NCI-H2196 (cell line): Measurements from ENCODE around the gene ADPRHL1.
"Not testable (repeated sequence)": the region's sequence is repeated elsewhere in the genome, so short reads cannot be mapped to it uniquely, and the experiment has no call there.

Experiments used
- DNase-seq: peaks from one replicate; lab custom pipeline; 2025; ENCODE audit not compliant: unreplicated experiment; lab: John Stamatoyannopoulos, UW

Gene ADPRHL1

GRCh38 chr13:113373811-113374485 is 79.3 kb downstream of the ADPRHL1 start:
- DNase-seq: no peak

GRCh38 chr13:113371701-113372100 is 81.6 kb downstream of the ADPRHL1 start:
- DNase-seq: not testable (repeated sequence)

- DNase-seq: no peak
These were observed 82.2 kb downstream of the ADPRHL1 start for GRCh38 chr13:113371061-113371460.

- no peak for DNase-seq
These were observed 83.4 kb downstream of the ADPRHL1 start for GRCh38 chr13:113369881-113370280.

- no peak for DNase-seq
These were observed 84.1 kb downstream of the ADPRHL1 start for GRCh38 chr13:113369189-113369588.

GRCh38 chr13:113368353-113368752 is 84.9 kb downstream of the ADPRHL1 start:
- not testable (repeated sequence) for DNase-seq

GRCh38 chr13:113367771-113368170 is 85.5 kb downstream of the ADPRHL1 start:
- DNase-seq: no peak

- DNase-seq: no peak
These were observed 86.2 kb downstream of the ADPRHL1 start for GRCh38 chr13:113367020-113367560.

GRCh38 chr13:113365971-113366588 is 87.2 kb downstream of the ADPRHL1 start:
- DNase-seq: no peak

- no peak for DNase-seq
These were observed 87.7 kb downstream of the ADPRHL1 start for GRCh38 chr13:113365583-113365970.

- DNase-seq: no peak
These were observed 88.2 kb downstream of the ADPRHL1 start for GRCh38 chr13:113364901-113365582.

- DNase-seq: no peak
These were observed 88.9 kb downstream of the ADPRHL1 start for GRCh38 chr13:113364311-113364889.

GRCh38 chr13:113361406-113361805 is 91.9 kb downstream of the ADPRHL1 start:
- no peak for DNase-seq

- DNase-seq: no peak
These were observed 92.8 kb downstream of the ADPRHL1 start for GRCh38 chr13:113360446-113360845.

GRCh38 chr13:113359571-113359970 is 93.7 kb downstream of the ADPRHL1 start:
- no peak for DNase-seq

- DNase-seq: no peak
These were observed 94.6 kb downstream of the ADPRHL1 start for GRCh38 chr13:113358653-113359190.

GRCh38 chr13:113357529-113357928 is 95.8 kb downstream of the ADPRHL1 start:
- DNase-seq: no peak

- no peak for DNase-seq
These were observed 96.7 kb downstream of the ADPRHL1 start for GRCh38 chr13:113356596-113356995.

- no peak for DNase-seq
These were observed 97.7 kb downstream of the ADPRHL1 start for GRCh38 chr13:113355621-113356020.

GRCh38 chr13:113354831-113355610 is 98.3 kb downstream of the ADPRHL1 start:
- DNase-seq: no peak

GRCh38 chr13:113353254-113353653 is 100.0 kb downstream of the ADPRHL1 start:
- DNase-seq: no peak
